GM23338 (cell line): ENCODE data around the gene BMPR1B. TPM values are rescaled to one million over a fixed set of nuclear protein-coding genes. Genes with fewer than 3 reads are reported as not detected.

Experiments
- ATAC-seq: fragments of 200-7000 bp; cut with Tn5 transposase; 3 replicates; pipeline ENCODE4 v1.9.1; 2020
- DNase-seq: peaks from one replicate; pipeline ENCODE4 v3.0.0-alpha.2; 2015; ENCODE audit warnings: low spot score
- H2AFZ ChIP-seq: fragments of 200-600 bp; sonication (generic); 2 replicates; pipeline ENCODE4 v1.8.0; 2016; ENCODE audit warnings: antibody characterized with exemption, mild to moderate bottlenecking, moderate library complexity
- H3F3A ChIP-seq: fragments of 200-600 bp; sonication (generic); replicated peaks from 2 replicates; pipeline ENCODE4 v1.8.0; 2017; ENCODE audit warnings: antibody characterized with exemption, mixed run types, low read depth
- H3K27ac ChIP-seq: fragments of 200-600 bp; sonication (generic); 2 replicates; pipeline ENCODE4 v1.6.1; 2016; ENCODE audit warnings: low read depth
- H3K27me3 ChIP-seq: fragments of 200-600 bp; sonication (generic); 2 replicates; pipeline ENCODE4 v1.8.0; 2016; ENCODE audit warnings: mild to moderate bottlenecking, mixed run types, moderate library complexity; ENCODE audit not compliant: insufficient read depth
- H3K36me3 ChIP-seq: fragments of 200-600 bp; sonication (generic); 2 replicates; pipeline ENCODE4 v1.8.0; 2016; ENCODE audit warnings: mild to moderate bottlenecking; ENCODE audit not compliant: insufficient read depth
- H3K4me1 ChIP-seq: fragments of 200-600 bp; sonication (generic); 2 replicates; pipeline ENCODE4 v1.8.0; 2016; ENCODE audit warnings: mild to moderate bottlenecking, moderate library complexity; ENCODE audit not compliant: insufficient read depth
- H3K4me2 ChIP-seq: fragments of 200-600 bp; sonication (generic); 2 replicates; pipeline ENCODE4 v1.7.1; 2017; ENCODE audit warnings: mixed run types
- H3K4me3 ChIP-seq: fragments of 200-600 bp; sonication (generic); 2 replicates; pipeline ENCODE4 v1.6.1; 2016; ENCODE audit warnings: mixed run types
- H3K79me2 ChIP-seq: fragments of 200-600 bp; sonication (generic); replicated peaks from 2 replicates; pipeline ENCODE4 v1.8.0; 2017; ENCODE audit warnings: mild to moderate bottlenecking; ENCODE audit not compliant: insufficient read depth
- H3K9me2 ChIP-seq: fragments of 200-600 bp; sonication (generic); 2 replicates; pipeline ENCODE4 v1.8.0; 2017; ENCODE audit not compliant: insufficient read depth
- H4K20me1 ChIP-seq: fragments of 200-600 bp; sonication (generic); replicated peaks from 2 replicates; pipeline ENCODE4 v1.8.0; 2017; ENCODE audit warnings: mild to moderate bottlenecking; ENCODE audit not compliant: insufficient read depth
- H3K27ac Mint-ChIP-seq: 2 replicates; pipeline ENCODE4 v1.8.0; 2020; ENCODE audit warnings: inconsistent platforms, mild to moderate bottlenecking, moderate library complexity, mixed read lengths
- H3K27me3 Mint-ChIP-seq: 3 replicates; pipeline ENCODE4 v1.8.0; 2022; ENCODE audit warnings: low read depth, mild to moderate bottlenecking, moderate library complexity, mixed read lengths, inconsistent platforms; ENCODE audit not compliant: insufficient read depth, poor library complexity
- H3K36me3 Mint-ChIP-seq: 3 replicates; pipeline ENCODE4 v1.8.0; 2021; ENCODE audit warnings: low read depth, mild to moderate bottlenecking, inconsistent platforms, moderate library complexity, mixed read lengths
- H3K4me1 Mint-ChIP-seq: 3 replicates; pipeline ENCODE4 v1.8.0; 2020; ENCODE audit warnings: mild to moderate bottlenecking, inconsistent platforms, mixed read lengths
- H3K4me3 Mint-ChIP-seq: 3 replicates; pipeline ENCODE4 v1.8.0; 2021; ENCODE audit warnings: moderate library complexity, mild to moderate bottlenecking, inconsistent platforms, mixed read lengths
- H3K9me3 Mint-ChIP-seq: 3 replicates; pipeline ENCODE4 v1.8.0; 2020; ENCODE audit warnings: moderate library complexity, mild to moderate bottlenecking, inconsistent platforms, mixed read lengths
- REST ChIP-seq: IDR thresholded peaks from one replicate; pipeline ENCODE4 v1.6.1; 2018; ENCODE audit warnings: antibody characterized with exemption; ENCODE audit not compliant: unreplicated experiment
- ZNF331 ChIP-seq: fragments of 250-450 bp; sonication (Bioruptor Pico); IDR thresholded peaks from 2 replicates; pipeline ENCODE4 v1.5.0; 2020; ENCODE audit warnings: low read depth, mild to moderate bottlenecking, moderate library complexity
- ZNF462 ChIP-seq: fragments of 250-450 bp; sonication (Bioruptor Pico); IDR thresholded peaks from 2 replicates; pipeline ENCODE4 v1.5.0; 2020; ENCODE audit warnings: mild to moderate bottlenecking, moderate library complexity
- polyA plus RNA-seq: library from polyadenylated mRNA; unstranded; fragments of >200 nt; fragmentation: Nextera tagmentation; extraction: Ambion mirVana; gene quantifications from 2 replicates; pipeline ENCODE4 v1.2.1, GENCODE V29; 2016
- total RNA-seq: library from RNA; depleted of rRNA; stranded (reverse); fragments of >200 nt; shearing (Covaris generic); gene quantifications from 2 replicates; pipeline ENCODE4 v1.2.3, GENCODE V29; 2014

BMPR1B gene
- total and polyA plus RNA-seq, 2 experiments from 2014 or later, result 0.48 to 1.0 TPM

- Histone ChIP-seq H3K27ac (no peak overlapping the region), H3K9me2 (no peaks in the 10 kb centered on the region), H3K4me3 (no peak overlapping the region), H2AFZ (no peak overlapping the region), H3F3A (no peaks in the 10 kb centered on the region), H3K4me1 (peaks cover 6% of the 10 kb centered on the region; the same call in 1 of the 2 replicates), H3K36me3 (no peaks in the 10 kb centered on the region), H3K79me2 (no peaks in the 10 kb centered on the region), H3K4me2 (no peak overlapping the region), H4K20me1 (no peaks in the 10 kb centered on the region), H3K27me3 (no peaks in the 10 kb centered on the region)
- Mint-ChIP-seq H3K4me1 (peaks cover 23% of the 10 kb centered on the region), H3K4me3 (no peak overlapping the region), H3K9me3 (no peaks in the 10 kb centered on the region), H3K27me3 (peaks cover 5% of the 10 kb centered on the region), H3K27ac (no peak overlapping the region), H3K36me3 (no peaks in the 10 kb centered on the region)
- TF ChIP-seq ZNF331 (CRISPR knock-in tag) (no peak), ZNF462 (CRISPR knock-in tag) (no peak), REST (no peak)
- no peak for DNase-seq
- ATAC-seq, result no peak
Observed at GRCh38 chr4:94933799-94934198, 176.0 kb downstream of the BMPR1B start.
